ENCODE results near the gene ARHGEF3.
A peak's percentile ranks its signal among the peaks of the same experiment; 100 is the strongest.

The ARHGEF3 gene

GRCh38 chr3:56764184-56764583, 37.6 kb downstream of the ARHGEF3 start:
- DNase-seq (ENCODE audit: low read depth) = no peak
- H3K4me3 ChIP-seq (ENCODE audit: control insufficient read depth, low read depth, low read length) = no peak overlapping the region
- no peak for TF ChIP-seq CTCF (conservative IDR thresholded peaks at IDR 0.05; ENCODE audit: control insufficient read depth, insufficient read depth, low read depth, low read length)

GRCh38 chr3:56763233-56763632, 38.5 kb downstream of the ARHGEF3 start:
- DNase-seq (ENCODE audit: low read depth) = no peak
- TF ChIP-seq CTCF (conservative IDR thresholded peaks at IDR 0.05; ENCODE audit: control insufficient read depth, insufficient read depth, low read depth, low read length) = no peak
- H3K4me3 ChIP-seq (ENCODE audit: control insufficient read depth, low read depth, low read length) = no peak overlapping the region

- no peak overlapping the region for H3K4me3 ChIP-seq (ENCODE audit: control insufficient read depth, low read depth, low read length)
- no peak for DNase-seq (ENCODE audit: low read depth)
- TF ChIP-seq CTCF (conservative IDR thresholded peaks at IDR 0.05; ENCODE audit: control insufficient read depth, insufficient read depth, low read depth, low read length) = no peak
Measured at GRCh38 chr3:56762718-56763117, 39.0 kb downstream of the ARHGEF3 start.

GRCh38 chr3:56761887-56762651, 39.7 kb downstream of the ARHGEF3 start:
- DNase-seq (ENCODE audit: low read depth) = peak; percentile 54
- no peak for TF ChIP-seq CTCF (conservative IDR thresholded peaks at IDR 0.05; ENCODE audit: control insufficient read depth, insufficient read depth, low read depth, low read length)

GRCh38 chr3:56761023-56761422, 40.7 kb downstream of the ARHGEF3 start:
- DNase-seq (ENCODE audit: low read depth) = no peak
- no peak overlapping the region for H3K4me3 ChIP-seq (ENCODE audit: control insufficient read depth, low read depth, low read length)

More at GRCh38 chr3:56761887-56762651, 39.7 kb downstream of the ARHGEF3 start:
- no peak overlapping the region for H3K4me3 ChIP-seq (ENCODE audit: control insufficient read depth, low read depth, low read length)

GRCh38 chr3:56759532-56759931, 42.2 kb downstream of the ARHGEF3 start:
- no peak for DNase-seq (ENCODE audit: low read depth)
- H3K4me3 ChIP-seq (ENCODE audit: control insufficient read depth, low read depth, low read length) = no peak overlapping the region
- TF ChIP-seq CTCF (conservative IDR thresholded peaks at IDR 0.05; ENCODE audit: control insufficient read depth, insufficient read depth, low read depth, low read length) = no peak

More at GRCh38 chr3:56761023-56761422, 40.7 kb downstream of the ARHGEF3 start:
- no peak for TF ChIP-seq CTCF (conservative IDR thresholded peaks at IDR 0.05; ENCODE audit: control insufficient read depth, insufficient read depth, low read depth, low read length)
